Effector memory CD4-positive, alpha-beta T cell (primary cell): ENCODE measurements around the gene TEDC2.

Source experiments
- DNase-seq, 3 donors: peaks; one replicate each; pipeline ENCODE4 v3.0.0-alpha.2; 2020
- H3K27ac ChIP-seq: 2 replicates; pipeline ENCODE4 v1.7.0; 2013; ENCODE audit warnings: mild to moderate bottlenecking, low read length, moderate library complexity; ENCODE audit not compliant: insufficient read depth, poor library complexity, severe bottlenecking
- H3K27me3 ChIP-seq: replicated peaks from 2 replicates; pipeline ENCODE4 v1.7.0; 2013; ENCODE audit warnings: mild to moderate bottlenecking, low read length; ENCODE audit not compliant: insufficient read depth, control insufficient read depth, poor library complexity, severe bottlenecking
- H3K36me3 ChIP-seq: 2 replicates; pipeline ENCODE4 v1.7.0; 2013; ENCODE audit warnings: mild to moderate bottlenecking, low read length, moderate library complexity; ENCODE audit not compliant: control insufficient read depth, insufficient read depth
- H3K4me1 ChIP-seq: 2 replicates; pipeline ENCODE4 v1.7.0; 2013; ENCODE audit warnings: low read length, mild to moderate bottlenecking; ENCODE audit not compliant: control insufficient read depth, insufficient read depth, poor library complexity, severe bottlenecking
- H3K4me3 ChIP-seq: 2 replicates; pipeline ENCODE4 v1.7.0; 2013; ENCODE audit warnings: low read length, low read depth, mild to moderate bottlenecking; ENCODE audit not compliant: insufficient read depth, poor library complexity, severe bottlenecking
- H3K9me3 ChIP-seq: 2 replicates; pipeline ENCODE4 v1.7.0; 2013; ENCODE audit warnings: mild to moderate bottlenecking, low read length, moderate library complexity; ENCODE audit not compliant: control insufficient read depth

The TEDC2 gene

GRCh38 chr16:2465653-2466415, 5.9 kb downstream of the TEDC2 start:
- no peak overlapping the region for H3K4me3 ChIP-seq
- no peak overlapping the region for H3K27ac ChIP-seq

GRCh38 chr16:2466667-2467527, 7.0 kb downstream of the TEDC2 start:
- peaks cover 25% of the 10 kb centered on the region for H3K4me1 ChIP-seq
- H3K27ac ChIP-seq: no peak overlapping the region
- H3K27me3 ChIP-seq: peaks cover 37% of the 10 kb centered on the region
- H3K9me3 ChIP-seq: no peaks in the 10 kb centered on the region
- DNase-seq: no peak
- no peaks in the 10 kb centered on the region for H3K36me3 ChIP-seq
- H3K4me3 ChIP-seq: no peak overlapping the region

More at GRCh38 chr16:2465653-2466415, 5.9 kb downstream of the TEDC2 start:
- H3K9me3 ChIP-seq: no peaks in the 10 kb centered on the region
- peaks cover 27% of the 10 kb centered on the region for H3K27me3 ChIP-seq
- H3K36me3 ChIP-seq: no peaks in the 10 kb centered on the region
- peaks cover 15% of the 10 kb centered on the region for H3K4me1 ChIP-seq
- DNase-seq: no peak

GRCh38 chr16:2467528-2468232, 7.8 kb downstream of the TEDC2 start:
- Histone ChIP-seq H3K36me3 (no peaks in the 10 kb centered on the region), H3K27me3 (peaks cover 45% of the 10 kb centered on the region), H3K4me3 (no peak overlapping the region), H3K4me1 (peaks cover 28% of the 10 kb centered on the region), H3K9me3 (no peaks in the 10 kb centered on the region), H3K27ac (no peak overlapping the region)
- no peak for DNase-seq

DNA sequence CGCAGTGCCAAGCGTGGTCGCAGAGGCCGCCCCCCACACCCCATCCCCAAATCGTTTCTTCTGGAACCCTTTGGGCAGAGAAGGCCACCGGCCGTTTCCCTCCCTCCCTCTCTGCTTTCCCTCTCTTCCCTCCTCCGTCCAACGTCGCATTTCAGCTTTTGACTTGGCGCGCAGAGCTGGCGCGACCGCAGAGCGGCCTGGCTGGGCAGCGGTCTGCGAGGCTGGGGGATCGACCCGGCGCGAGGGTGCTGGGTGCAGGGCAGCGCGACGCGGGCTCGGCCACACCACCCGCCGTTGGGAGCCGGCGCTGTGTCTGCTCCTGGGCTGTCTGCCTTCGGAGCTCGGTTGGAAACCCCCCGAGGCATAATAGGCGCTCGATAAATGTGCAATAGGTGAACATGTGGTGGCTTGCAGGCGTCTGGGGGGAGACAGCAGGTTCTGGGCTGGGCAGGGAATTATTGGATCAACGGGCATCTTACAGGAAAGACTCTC, 8.4 kb downstream of the TEDC2 start:
- no peak overlapping the region for H3K4me3 ChIP-seq
- no peaks in the 10 kb centered on the region for H3K36me3 ChIP-seq
- no peak for DNase-seq
- peaks cover 30% of the 10 kb centered on the region for H3K4me1 ChIP-seq
- H3K27me3 ChIP-seq: peaks cover 47% of the 10 kb centered on the region
- H3K9me3 ChIP-seq: no peaks in the 10 kb centered on the region
- H3K27ac ChIP-seq: no peak overlapping the region

GRCh38 chr16:2468725-2469398, 9.0 kb downstream of the TEDC2 start:
- Histone ChIP-seq H3K4me3 (no peak overlapping the region), H3K27ac (no peak overlapping the region), H3K4me1 (peaks cover 34% of the 10 kb centered on the region), H3K36me3 (no peaks in the 10 kb centered on the region), H3K27me3 (peaks cover 47% of the 10 kb centered on the region), H3K9me3 (no peaks in the 10 kb centered on the region)
- DNase-seq: no peak

GRCh38 chr16:2469399-2470233, 9.7 kb downstream of the TEDC2 start:
- H3K27ac ChIP-seq: no peak overlapping the region
- no peak for DNase-seq
- H3K36me3 ChIP-seq: no peaks in the 10 kb centered on the region
- H3K4me3 ChIP-seq: no peak overlapping the region
- no peaks in the 10 kb centered on the region for H3K9me3 ChIP-seq
- peaks cover 38% of the 10 kb centered on the region for H3K4me1 ChIP-seq
- H3K27me3 ChIP-seq: peaks cover 47% of the 10 kb centered on the region

GRCh38 chr16:2470234-2470601, 10.3 kb downstream of the TEDC2 start:
- Histone ChIP-seq H3K27ac (no peak overlapping the region), H3K9me3 (no peaks in the 10 kb centered on the region), H3K4me1 (peaks cover 38% of the 10 kb centered on the region), H3K27me3 (peaks cover 47% of the 10 kb centered on the region), H3K36me3 (no peaks in the 10 kb centered on the region), H3K4me3 (no peak overlapping the region)
- DNase-seq: no peak

DNA sequence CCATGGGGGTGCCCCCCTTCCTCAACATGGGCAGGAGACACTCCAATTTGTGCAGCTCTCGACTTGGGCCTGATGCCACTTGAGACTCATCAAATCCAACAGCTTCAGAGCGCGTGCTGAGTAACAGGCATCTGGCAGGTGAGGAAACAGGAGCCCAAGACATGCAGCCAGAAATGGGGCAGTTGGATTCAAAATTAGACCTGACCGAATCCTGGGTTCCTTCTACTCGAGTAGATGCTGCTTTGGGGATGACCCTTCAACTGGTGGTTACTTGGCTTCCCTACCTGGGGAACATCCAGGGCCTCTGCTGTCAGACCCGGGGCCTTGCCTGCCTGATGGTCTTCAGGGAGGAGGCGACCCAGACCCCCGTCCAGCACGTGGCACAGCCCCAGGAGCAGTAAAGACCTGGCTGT, 10.7 kb downstream of the TEDC2 start:
- peaks cover 47% of the 10 kb centered on the region for H3K27me3 ChIP-seq

More for the DNA sequence above, 10.7 kb downstream of the TEDC2 start:
- Histone ChIP-seq H3K36me3 (no peaks in the 10 kb centered on the region), H3K9me3 (no peaks in the 10 kb centered on the region), H3K4me3 (no peak overlapping the region), H3K4me1 (peaks cover 41% of the 10 kb centered on the region), H3K27ac (no peak overlapping the region)
- no peak for DNase-seq
